ENCODE results near the gene TMEM247. TPM values are rescaled to one million over a fixed set of nuclear protein-coding genes. Genes with fewer than 3 reads are reported as not detected.
A peak's percentile ranks its signal among the peaks of the same experiment; 100 is the strongest.
"Not testable (repeated sequence)": the region's sequence is repeated elsewhere in the genome, so short reads cannot be mapped to it uniquely, and the experiment has no call there.

Gene TMEM247
- polyA plus RNA-seq, 5 donors, result not detected

DNA sequence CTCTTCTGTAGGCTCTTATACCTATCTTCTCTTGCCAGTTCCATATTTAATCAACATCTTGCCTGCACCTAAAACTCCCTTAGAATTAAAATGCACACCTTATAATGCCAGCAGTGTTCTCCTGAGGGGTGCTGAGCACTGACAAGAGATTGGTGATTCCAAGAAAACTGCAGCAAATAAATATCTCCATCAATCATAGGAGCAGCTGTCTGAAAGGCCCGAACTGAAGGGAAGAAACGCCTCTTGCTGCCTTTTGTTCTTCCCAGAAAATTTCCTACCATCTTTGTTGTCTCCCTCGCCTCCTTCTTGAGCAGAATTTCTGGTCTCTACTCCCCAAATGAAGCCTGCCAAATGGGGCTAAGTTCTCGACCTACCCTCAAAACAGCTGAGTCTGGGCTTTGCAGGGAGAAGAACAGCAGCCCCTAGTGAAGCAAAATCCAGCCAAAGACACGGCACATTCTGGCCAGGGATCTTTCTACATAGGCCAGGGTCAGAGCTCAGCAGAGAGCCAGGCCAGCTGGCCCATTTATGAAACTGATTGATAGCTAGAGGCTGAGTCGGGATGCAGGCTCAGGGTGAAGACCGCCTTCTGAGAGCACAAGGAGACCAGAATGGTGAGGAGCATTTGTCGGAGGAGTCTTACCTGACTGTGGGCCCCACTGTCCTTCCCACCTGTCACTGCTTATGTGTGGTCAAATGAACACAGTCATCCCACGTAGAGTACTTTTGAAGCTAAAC is 20.4 kb upstream of the TMEM247 start:
- peak in 1 of 2 donors; percentile 17 for DNase-seq

DNA sequence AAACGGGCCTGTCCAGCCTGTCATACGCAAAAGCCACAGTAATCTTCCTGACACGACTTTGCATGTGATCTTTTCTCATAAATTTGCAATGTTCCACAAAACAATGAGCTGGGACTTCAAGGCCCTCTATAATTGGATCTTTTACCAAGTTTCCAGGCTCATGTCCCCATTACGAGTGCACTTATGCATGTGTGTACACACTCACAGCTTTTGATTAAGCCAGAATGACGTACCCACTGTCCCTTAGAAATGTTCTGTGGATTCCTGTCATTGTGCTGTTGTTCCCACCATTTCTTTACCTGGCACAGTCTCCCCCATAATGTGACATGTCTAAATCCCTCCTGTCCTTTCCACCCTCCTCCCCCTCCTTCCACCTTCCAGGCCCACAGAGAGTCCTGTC is 19.7 kb upstream of the TMEM247 start:
- DNase-seq, result no peak

- DNase-seq, result peak; percentile 76 to 79
Measured at GRCh38 chr2:46460241-46460921, 19.0 kb upstream of the TMEM247 start.

DNA sequence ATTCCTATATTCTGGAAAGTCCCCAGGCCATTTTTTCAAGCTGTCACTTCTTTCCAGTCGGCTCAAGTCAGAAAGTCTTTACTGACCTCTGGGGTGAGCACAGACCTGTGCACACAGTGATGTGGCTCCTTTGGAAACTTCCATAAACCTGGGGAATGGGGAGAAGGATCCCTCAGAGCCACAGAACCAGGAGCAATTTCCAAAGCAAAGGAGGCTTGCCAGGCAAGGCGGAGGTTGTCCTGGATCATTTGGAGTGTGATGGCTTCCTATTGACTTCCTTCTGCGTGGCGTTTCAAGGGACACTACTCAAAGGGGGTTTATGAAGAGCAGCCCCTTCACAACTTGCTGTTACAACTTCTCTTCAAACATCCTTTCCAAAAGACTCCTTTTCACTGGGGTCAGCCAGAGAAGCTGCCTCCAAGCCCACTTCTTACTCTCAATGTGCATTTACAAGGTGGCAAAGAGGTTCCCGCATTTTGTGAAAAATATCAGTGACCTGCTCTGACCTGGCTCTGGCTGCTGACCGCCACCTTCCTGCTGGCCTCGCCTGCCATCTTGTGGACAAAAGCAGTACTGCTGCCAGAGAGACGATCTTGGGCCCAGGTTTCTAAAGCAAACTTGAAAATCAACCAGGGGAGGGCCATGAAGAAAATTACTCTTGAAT is 18.2 kb upstream of the TMEM247 start:
- DNase-seq, result peak; percentile 57 to 75

DNA sequence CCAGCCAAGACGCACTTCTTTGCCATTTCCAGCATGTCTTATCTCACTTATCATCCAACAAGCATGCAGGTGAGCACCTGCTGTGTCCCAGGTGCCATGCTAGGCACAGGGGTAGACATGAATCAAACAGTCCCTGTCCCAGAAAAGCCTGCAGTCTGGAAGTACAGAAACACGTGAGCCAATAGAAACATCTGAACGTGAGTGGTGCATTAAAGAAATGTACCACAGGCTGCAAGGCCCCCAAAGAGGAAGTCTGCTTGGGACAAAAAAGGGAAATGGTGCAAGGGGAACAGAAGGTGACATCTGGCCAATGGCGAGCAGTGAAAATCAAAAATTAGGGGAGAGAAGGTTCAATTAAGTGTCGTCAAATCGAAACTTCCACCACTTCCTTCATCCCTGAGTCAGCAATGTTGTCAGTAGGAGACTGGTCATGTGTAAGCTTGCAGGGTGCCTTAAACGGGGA is 17.6 kb upstream of the TMEM247 start:
- no peak for DNase-seq

- DNase-seq, result no peak
Measured at GRCh38 chr2:46462936-46463335, 16.4 kb upstream of the TMEM247 start.

GRCh38 chr2:46469116-46469515 is 10.2 kb upstream of the TMEM247 start:
- DNase-seq, result no peak

DNA sequence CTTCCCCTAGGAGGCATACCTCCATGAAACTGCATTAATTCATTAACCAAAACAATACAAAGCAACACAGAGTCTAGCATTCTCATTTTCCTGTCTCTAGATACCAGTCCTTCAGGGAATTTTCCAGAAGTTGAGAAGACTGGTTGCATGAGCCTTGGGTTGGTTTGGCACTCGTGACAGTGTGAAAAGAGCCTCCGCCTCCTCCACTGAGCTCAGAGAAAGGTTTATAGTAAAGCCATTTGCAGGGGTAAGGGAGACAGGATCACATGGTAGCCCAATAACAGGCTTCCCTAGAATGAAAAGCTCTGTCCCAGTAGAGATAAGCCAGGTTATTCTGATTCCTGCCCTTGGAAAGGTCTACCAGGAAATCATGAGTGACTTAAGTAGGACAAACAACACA is 9.7 kb upstream of the TMEM247 start:
- no peak for DNase-seq

GRCh38 chr2:46470114-46470628 is 9.2 kb upstream of the TMEM247 start:
- no peak for DNase-seq

DNA sequence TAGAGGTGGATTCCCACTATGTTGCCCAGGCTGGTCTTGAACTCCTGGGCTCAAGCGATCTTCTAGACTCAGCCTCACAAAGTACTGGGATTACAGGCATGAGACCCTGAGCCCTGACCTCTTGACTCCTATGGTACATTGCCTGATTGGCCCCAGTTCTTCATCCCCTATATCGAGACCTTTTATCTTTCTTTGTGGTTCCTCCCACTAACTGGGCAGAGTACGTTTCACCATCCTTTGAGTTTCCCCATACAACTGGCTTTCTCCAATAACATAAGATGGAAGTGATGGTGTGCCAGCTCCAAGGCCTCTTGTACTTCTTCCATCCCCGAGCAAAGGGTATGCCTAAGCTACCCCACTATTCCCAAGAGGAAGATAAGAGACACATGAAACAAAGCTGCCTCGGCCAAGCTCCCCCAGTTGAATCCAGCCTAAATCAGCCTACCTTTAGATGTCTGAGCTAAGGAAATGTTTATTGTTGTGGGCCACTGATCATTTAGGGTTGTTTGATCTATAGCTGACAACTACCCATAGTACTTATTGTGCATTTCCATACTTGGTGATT is 8.3 kb upstream of the TMEM247 start:
- no peak for DNase-seq

DNA sequence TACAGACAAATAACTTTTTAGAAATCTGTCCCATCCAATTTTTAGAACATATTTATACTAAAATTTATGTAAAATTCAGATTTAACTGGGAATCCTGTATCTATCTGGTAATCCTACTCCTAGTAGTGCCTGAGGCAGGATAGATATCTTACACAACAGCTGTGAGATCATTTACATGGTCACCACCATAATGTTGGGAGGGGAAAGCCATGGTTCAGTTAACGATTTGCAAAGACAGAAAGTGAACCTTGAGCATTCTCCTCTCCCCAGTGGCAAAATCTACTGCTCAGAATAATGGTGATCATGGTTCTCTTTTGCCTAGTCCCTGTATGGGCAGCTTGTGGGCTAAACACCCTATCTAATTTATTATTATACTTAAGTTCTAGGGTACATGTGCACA is 7.7 kb upstream of the TMEM247 start:
- no peak for DNase-seq

DNA sequence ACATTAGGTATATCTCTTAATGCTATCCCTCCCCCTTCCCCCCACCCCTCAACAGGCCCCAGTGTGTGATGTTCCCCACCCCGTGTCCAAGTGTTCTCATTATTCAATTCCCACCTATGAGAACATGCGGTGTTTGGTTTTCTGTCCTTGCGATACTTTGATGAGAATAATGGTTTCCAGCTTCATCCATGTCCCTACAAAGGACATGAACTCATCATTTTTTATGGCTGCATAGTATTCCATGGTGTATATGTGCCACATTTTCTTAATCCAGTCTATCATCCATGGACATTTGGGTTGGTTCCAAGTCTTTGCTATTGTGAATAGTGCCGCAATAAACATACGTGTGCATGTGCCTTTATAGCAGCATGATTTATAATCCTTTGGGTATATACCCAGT is 7.2 kb upstream of the TMEM247 start:
- DNase-seq, result not testable (repeated sequence)

DNA sequence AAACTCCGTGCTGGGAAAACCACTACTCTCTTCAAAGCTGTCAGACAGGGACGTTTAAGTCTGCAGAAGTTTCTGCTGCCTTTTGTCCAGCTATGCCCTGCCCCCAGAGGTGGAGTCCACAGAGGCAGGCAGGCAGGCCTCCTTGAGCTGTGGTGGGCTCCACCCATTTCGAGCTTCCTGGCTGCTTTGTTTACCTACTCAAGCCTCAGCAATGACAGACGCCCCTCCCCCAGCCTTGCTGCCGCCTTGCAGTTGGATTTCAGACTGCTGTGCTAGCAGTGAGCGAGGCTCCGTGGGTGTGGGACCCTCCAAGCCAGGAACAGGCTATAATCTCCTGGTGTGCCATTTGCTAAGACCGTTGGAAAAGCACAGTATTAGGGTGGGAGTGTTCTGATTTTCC is 1.9 kb upstream of the TMEM247 start:
- DNase-seq, result not testable (repeated sequence)

GRCh38 chr2:46477925-46478324 is 1.4 kb upstream of the TMEM247 start:
- no peak for DNase-seq

DNA sequence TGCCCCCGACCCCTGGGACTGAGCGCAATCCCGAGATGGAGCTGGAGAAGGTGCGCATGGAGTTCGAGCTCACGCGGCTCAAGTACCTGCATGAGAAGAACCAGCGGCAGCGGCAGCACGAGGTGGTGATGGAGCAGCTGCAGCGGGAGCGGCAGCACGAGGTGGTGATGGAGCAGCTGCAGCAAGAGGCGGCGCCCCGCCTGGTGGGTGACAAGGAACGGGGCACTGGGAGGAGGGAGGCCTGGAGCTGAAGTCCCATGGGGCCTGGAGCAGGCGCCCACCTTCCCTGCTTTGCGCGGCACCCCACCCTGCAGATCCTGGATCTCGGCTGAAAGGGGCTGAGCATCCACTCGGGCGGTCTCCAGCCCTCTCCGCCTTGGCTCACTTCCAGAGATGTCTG is 1.2 kb downstream of the TMEM247 start:
- DNase-seq, result no peak

DNA sequence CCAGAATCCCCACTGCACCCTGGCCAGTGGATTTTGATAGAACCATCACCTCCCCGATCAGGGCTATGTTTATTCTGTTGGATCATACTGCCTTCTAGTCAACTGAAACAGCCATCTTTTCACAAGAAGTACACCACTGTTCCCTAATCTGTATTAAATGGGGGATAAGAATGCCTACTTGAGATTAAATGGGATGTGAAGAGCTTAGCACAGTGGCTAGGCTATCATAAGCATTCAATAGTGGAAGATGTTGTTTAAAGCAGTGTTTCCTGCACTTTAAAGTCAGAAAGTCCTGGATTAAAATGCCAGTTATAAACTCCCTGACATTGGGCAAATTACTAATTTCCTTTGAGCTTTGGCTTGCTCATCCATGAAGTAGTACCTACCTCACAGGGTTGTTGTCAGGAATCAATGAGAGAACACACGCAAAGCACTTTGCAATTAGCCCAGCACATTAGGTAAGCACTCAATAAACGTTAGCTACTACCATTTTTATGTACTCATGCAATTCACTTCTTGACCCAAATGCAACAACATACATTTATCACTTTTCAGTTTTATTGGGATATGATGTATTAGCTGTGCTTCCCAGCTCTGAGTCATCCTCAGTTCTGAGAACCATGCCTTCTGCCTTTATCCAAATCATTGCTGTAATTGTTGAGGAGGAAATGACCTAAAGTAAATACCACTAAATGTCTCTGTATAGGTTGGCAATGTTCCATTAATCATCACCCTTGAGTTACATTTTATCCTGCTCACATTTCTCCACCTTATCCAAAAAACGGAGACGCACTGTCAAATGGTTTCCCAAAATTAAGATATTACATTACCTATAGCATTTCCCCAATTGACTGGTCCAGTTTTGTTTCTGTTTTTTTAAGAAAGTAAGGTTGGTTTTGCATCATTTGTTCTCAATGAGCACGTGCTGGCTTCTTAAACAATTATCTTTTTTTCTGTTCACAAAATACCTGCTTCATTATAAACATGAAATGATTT is 2.1 kb downstream of the TMEM247 start:
- DNase-seq, result no peak

DNA sequence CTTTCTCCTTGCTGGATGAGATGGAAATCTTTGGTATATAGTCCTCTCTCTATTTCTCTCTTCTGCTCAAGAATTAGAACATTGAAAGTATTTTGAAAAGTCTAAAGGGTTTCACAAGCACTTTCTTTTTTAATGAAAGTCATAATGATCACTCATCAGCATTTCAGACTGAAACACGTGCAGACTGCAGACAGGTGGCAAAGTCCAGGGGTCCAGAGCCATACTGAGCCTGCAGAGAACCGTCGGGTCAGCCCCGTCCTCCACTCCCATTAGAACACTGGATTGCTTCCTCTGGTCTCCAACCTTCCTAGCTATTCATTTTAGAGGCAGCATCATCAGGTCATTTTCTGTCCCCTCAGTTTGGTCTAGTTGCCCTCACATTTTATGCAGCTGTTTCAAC is 3.1 kb downstream of the TMEM247 start:
- DNase-seq, result no peak

DNA sequence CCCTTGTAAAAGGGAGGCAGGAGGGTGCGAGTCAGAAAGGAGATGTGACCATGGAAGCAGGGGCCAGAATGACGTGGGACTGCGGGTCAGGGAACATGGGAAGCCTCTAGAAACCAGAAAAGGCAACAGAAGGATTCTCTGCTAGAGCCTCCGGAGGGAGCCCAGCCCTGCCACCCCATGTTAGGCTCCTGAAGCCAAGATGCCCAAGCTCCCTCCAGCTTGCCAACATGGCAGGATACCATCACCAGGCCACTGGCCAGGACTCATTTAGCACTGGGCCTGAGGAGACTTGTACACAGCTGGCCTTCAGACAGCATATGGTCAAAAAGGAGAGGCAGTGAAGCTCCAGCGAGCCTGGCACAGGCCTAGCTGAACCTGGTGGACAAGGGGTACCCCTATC is 5.6 kb downstream of the TMEM247 start:
- DNase-seq, result no peak

GRCh38 chr2:46486436-46486835 is 7.1 kb downstream of the TMEM247 start:
- no peak for DNase-seq

GRCh38 chr2:46487667-46488335 is 8.4 kb downstream of the TMEM247 start:
- DNase-seq, result no peak
